K562 treated with DMSO at 1 percent for 24 hours (cell line): ENCODE data around the gene CLEC18C. TPM values are rescaled to one million over a fixed set of nuclear protein-coding genes. Genes with fewer than 3 reads are reported as not detected.

Experiments used
- total RNA-seq: library from RNA; unstranded; fragments of 300-600 nt; gene quantifications from 2 replicates; pipeline ENCODE4 v1.2.3, GENCODE V29; 2022; ENCODE audit warnings: low read depth; ENCODE audit not compliant: insufficient read depth

CLEC18C gene
- total RNA-seq = 0.51 and 0.63 TPM in 2 replicates

DNA sequence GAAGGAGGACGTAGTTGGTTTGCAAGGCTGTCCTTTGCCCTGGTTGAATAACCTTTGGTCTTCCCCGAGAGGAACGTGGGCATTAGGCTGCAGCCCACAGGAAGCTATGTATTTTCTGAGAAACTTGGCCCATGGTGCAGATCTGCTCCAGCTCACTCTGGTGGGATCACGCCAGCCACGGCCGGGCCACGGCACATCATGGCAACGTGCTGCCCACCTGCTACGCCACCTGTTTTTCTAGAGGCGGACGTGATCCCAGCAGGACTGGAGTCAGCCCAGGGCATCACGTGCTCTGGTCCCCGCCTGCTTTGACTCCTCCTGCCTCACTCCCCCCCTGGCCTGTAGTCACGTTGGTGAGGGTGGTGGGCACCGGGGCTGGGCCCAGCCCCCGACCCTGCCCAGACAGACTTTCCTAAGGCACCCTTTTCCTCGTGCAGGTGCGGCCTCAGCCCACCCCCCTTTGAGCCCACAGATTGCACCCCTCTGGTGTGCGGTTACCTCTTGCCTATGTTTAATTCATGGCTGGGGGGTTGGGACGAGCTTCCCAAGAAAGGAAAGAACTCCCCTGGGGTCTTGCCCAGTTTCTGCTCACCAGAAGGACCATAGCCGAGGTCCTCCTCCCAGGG lies at the start of gene CLEC18C:
Gene CLEC18C (plus strand): TSS at position 576 of the 626 bp plus-strand sequence. CDS start 492 bp downstream, outside the sequence.

Other genes with a start within 250 kb of the CLEC18C start
- gene CLEC18A, start 222.5 kb upstream of the CLEC18C start, total RNA-seq = 0.81 and 1.0 TPM in 2 replicates
- 19.9 and 22.2 TPM in 2 replicates for gene PDPR, start 59.5 kb upstream of the CLEC18C start, total RNA-seq
- gene EXOSC6, start 78.2 kb downstream of the CLEC18C start, total RNA-seq = 22.0 and 24.3 TPM in 2 replicates
- 284 and 307 TPM in 2 replicates for gene AARS1, start 115.7 kb downstream of the CLEC18C start, total RNA-seq
- 18.0 and 19.6 TPM in 2 replicates for gene DDX19B, start 125.4 kb downstream of the CLEC18C start, total RNA-seq
- gene DDX19A, start 173.1 kb downstream of the CLEC18C start, total RNA-seq = 30.9 and 31.2 TPM in 2 replicates